Measurements from ENCODE around the gene PRM1. TPM values are rescaled to one million over a fixed set of nuclear protein-coding genes. Genes with fewer than 3 reads are reported as not detected.

The PRM1 gene
- total RNA-seq, 1 experiment from 2014 or later = 0.48 TPM

DNA sequence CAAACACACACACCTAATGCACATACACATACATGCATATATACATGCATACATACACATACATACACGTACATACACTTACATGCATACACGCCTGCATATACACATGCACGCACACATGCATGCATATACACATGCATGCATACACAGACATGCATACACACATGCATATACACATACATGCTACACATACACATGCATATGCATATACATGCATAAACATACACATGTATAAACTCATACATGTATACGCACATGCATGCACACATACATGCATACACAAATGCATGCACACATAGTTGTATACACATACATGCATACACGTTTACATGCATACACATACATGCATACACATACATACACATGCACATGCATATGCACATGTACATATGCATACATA, 40.5 kb upstream of the PRM1 start:
- TF ChIP-seq SMAD4 (CRISPR knock-in tag; IDR thresholded peaks at IDR 0.05) = no peak
- TF ChIP-seq ELF4 (CRISPR knock-in tag; IDR thresholded peaks at IDR 0.05; ENCODE audit: low read depth) = no peak
- TF ChIP-seq, protein P1, sequence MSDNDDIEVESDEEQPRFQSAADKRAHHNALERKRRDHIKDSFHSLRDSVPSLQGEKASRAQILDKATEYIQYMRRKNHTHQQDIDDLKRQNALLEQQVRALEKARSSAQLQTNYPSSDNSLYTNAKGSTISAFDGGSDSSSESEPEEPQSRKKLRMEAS (CRISPR knock-in tag; IDR thresholded peaks at IDR 0.05) = no peak
- TF ChIP-seq, protein P2, sequence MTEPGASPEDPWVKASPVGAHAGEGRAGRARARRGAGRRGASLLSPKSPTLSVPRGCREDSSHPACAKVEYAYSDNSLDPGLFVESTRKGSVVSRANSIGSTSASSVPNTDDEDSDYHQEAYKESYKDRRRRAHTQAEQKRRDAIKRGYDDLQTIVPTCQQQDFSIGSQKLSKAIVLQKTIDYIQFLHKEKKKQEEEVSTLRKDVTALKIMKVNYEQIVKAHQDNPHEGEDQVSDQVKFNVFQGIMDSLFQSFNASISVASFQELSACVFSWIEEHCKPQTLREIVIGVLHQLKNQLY (CRISPR knock-in tag; IDR thresholded peaks at IDR 0.05) = no peak
- no peak for TF ChIP-seq ZNF219 (CRISPR knock-in tag; IDR thresholded peaks at IDR 0.05; ENCODE audit: borderline replicate concordance)
- POLR2A ChIA-PET = no interaction called here
- Mint-ChIP-seq H3K27ac (no peak overlapping the region), H3K4me3 (no peak overlapping the region), H3K36me3 (peaks cover 15% of the 10 kb centered on the region), H3K4me1 (peaks cover 47% of the 10 kb centered on the region), H3K27me3 (ENCODE audit: low read depth) (no peaks in the 10 kb centered on the region), H3K9me3 (peaks cover 5% of the 10 kb centered on the region)
- ATAC-seq = no peak
- no peak for DNase-seq (ENCODE audit: low spot score)
- CTCF ChIA-PET = no interaction called here

GRCh38 chr16:11320170-11320569, 39.0 kb upstream of the PRM1 start:
- H3K36me3 Mint-ChIP-seq = peaks cover 15% of the 10 kb centered on the region
- TF ChIP-seq MYBL2 (CRISPR knock-in tag; IDR thresholded peaks at IDR 0.05) (no peak), GABPB1 (CRISPR knock-in tag; IDR thresholded peaks at IDR 0.05) (no peak), ZNF121 (CRISPR knock-in tag; IDR thresholded peaks at IDR 0.05) (peak; percentile 91)
- TF ChIP-seq, protein P3, sequence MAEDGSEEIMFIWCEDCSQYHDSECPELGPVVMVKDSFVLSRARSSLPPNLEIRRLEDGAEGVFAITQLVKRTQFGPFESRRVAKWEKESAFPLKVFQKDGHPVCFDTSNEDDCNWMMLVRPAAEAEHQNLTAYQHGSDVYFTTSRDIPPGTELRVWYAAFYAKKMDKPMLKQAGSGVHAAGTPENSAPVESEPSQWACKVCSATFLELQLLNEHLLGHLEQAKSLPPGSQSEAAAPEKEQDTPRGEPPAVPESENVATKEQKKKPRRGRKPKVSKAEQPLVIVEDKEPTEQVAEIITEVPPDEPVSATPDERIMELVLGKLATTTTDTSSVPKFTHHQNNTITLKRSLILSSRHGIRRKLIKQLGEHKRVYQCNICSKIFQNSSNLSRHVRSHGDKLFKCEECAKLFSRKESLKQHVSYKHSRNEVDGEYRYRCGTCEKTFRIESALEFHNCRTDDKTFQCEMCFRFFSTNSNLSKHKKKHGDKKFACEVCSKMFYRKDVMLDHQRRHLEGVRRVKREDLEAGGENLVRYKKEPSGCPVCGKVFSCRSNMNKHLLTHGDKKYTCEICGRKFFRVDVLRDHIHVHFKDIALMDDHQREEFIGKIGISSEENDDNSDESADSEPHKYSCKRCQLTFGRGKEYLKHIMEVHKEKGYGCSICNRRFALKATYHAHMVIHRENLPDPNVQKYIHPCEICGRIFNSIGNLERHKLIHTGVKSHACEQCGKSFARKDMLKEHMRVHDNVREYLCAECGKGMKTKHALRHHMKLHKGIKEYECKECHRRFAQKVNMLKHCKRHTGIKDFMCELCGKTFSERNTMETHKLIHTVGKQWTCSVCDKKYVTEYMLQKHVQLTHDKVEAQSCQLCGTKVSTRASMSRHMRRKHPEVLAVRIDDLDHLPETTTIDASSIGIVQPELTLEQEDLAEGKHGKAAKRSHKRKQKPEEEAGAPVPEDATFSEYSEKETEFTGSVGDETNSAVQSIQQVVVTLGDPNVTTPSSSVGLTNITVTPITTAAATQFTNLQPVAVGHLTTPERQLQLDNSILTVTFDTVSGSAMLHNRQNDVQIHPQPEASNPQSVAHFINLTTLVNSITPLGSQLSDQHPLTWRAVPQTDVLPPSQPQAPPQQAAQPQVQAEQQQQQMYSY (CRISPR knock-in tag; IDR thresholded peaks at IDR 0.05) = no peak
- ATAC-seq (no peak), DNase-seq (ENCODE audit: low spot score) (no peak)
- H3K4me1 Mint-ChIP-seq = peaks cover 46% of the 10 kb centered on the region
- H3K27ac Mint-ChIP-seq = no peak overlapping the region
- no peak overlapping the region for H3K4me3 Mint-ChIP-seq
- POLR2A ChIA-PET = interaction anchor here (1.1 to 1.4 kb wide), 2 partner anchors 8 to 9 kb away, joined by 3 read pairs; no protein-coding TSS in a partner anchor
- H3K9me3 Mint-ChIP-seq = peaks cover 5% of the 10 kb centered on the region
- CTCF ChIA-PET = interaction anchor here (1.4 to 2.2 kb wide), 4 partner anchors 33 to 63 kb away, joined by 3 to 9 read pairs (median 6); partner anchors contain the start of gene SOCS1
- no peaks in the 10 kb centered on the region for H3K27me3 Mint-ChIP-seq (ENCODE audit: low read depth)

DNA sequence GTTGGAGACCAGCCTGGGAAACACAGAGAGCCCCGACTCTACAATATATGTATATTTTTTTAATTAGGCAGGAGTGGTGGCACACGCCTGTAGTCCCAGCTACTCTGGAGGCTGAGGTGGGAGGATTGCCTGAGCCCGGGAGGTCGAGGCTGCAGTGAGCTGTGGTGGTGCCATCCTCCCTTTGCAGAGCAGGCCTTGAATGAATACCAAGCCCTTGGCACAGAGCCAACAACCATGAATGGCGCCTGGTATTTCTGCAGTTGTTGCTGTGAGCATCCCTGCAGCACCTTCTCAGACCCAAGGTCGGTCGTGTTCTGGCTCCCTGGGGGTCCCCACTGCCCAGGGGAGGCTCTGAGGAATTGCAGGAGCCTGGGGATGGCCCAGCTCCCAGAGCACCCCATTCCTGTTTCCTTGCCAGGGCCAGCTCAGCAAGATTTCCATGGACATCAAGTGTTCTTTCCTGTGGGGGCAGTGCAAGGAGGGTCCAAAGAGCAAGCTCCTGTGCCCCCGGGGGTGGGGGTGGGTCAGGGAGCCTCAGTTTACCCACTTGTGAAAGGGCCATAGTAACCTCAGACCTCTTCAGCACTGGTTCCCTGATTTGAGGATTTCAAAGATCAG, 38.5 kb upstream of the PRM1 start:
- Mint-ChIP-seq H3K27ac (0 out of 2 replicates have a peak overlapping the region, but pooled peaks have one; percentile 76), H3K9me3 (peaks cover 5% of the 10 kb centered on the region), H3K4me1 (peaks cover 46% of the 10 kb centered on the region), H3K27me3 (ENCODE audit: low read depth) (no peaks in the 10 kb centered on the region), H3K4me3 (no peak overlapping the region), H3K36me3 (peaks cover 15% of the 10 kb centered on the region)
- no peak for ATAC-seq
- TF ChIP-seq TEAD1 (CRISPR knock-in tag; IDR thresholded peaks at IDR 0.05) (no peak), ZNF232 (CRISPR knock-in tag; IDR thresholded peaks at IDR 0.05) (no peak), MXD4 (CRISPR knock-in tag; IDR thresholded peaks at IDR 0.05; ENCODE audit: borderline replicate concordance) (no peak), OVOL2 (CRISPR knock-in tag; IDR thresholded peaks at IDR 0.05; ENCODE audit: borderline replicate concordance) (no peak), CTCF (IDR thresholded peaks at IDR 0.05) (no peak), NFATC4 (CRISPR knock-in tag; IDR thresholded peaks at IDR 0.05) (no peak), ZBTB21 (CRISPR knock-in tag; IDR thresholded peaks at IDR 0.05; ENCODE audit: borderline replicate concordance) (no peak), GRHL2 (CRISPR knock-in tag; IDR thresholded peaks at IDR 0.05; ENCODE audit: insufficient replicate concordance, severe bottlenecking) (no peak), TP53 (CRISPR knock-in tag; IDR thresholded peaks at IDR 0.05) (no peak)
- TF ChIP-seq, protein P4, sequence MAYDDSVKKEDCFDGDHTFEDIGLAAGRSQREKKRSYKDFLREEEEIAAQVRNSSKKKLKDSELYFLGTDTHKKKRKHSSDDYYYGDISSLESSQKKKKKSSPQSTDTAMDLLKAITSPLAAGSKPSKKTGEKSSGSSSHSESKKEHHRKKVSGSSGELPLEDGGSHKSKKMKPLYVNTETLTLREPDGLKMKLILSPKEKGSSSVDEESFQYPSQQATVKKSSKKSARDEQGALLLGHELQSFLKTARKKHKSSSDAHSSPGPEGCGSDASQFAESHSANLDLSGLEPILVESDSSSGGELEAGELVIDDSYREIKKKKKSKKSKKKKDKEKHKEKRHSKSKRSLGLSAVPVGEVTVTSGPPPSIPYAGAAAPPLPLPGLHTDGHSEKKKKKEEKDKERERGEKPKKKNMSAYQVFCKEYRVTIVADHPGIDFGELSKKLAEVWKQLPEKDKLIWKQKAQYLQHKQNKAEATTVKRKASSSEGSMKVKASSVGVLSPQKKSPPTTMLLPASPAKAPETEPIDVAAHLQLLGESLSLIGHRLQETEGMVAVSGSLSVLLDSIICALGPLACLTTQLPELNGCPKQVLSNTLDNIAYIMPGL (CRISPR knock-in tag; IDR thresholded peaks at IDR 0.05) = no peak
- no peak for DNase-seq (ENCODE audit: low spot score)
- CTCF ChIA-PET = interaction anchor here (0.7 to 2.2 kb wide), 5 partner anchors 27 to 63 kb away, joined by 3 to 9 read pairs (median 3); partner anchors contain the start of gene SOCS1
- POLR2A ChIA-PET = interaction anchor here (1.1 to 1.4 kb wide), 2 partner anchors 9 to 10 kb away, joined by 3 read pairs; no protein-coding TSS in a partner anchor

All from WTC11 (cell line).